Measurements from ENCODE around the gene TCF19. TPM values are rescaled to one million over a fixed set of nuclear protein-coding genes. Genes with fewer than 3 reads are reported as not detected.

TCF19 gene
- total and polyA plus RNA-seq, 10 of the 15 experiments (the other 5 are each of a cell fraction or from before 2014, with no cell fraction given) = 7.7 to 103 (median 53.3) TPM

- no peak; the same call in 1 of the 2 replicates for TF ChIP-seq PAX5 (IDR thresholded peaks at IDR 0.05; ENCODE audit: borderline replicate concordance, low read depth, low read length)
- peak; percentile 76 for TF ChIP-seq ATF2 (IDR thresholded peaks at IDR 0.05; ENCODE audit: low read length)
- 0 out of 2 replicates have a peak, but pooled peaks have one; percentile 29 for TF ChIP-seq ZNF687 (IDR thresholded peaks at IDR 0.05)
- TF ChIP-seq IRF3 (IDR thresholded peaks at IDR 0.05) = no peak
- peak; percentile 21; the same call in 1 of the 2 replicates for TF ChIP-seq FOXM1 (IDR thresholded peaks at IDR 0.05; ENCODE audit: low read depth, low read length)
- 0 out of 2 replicates have a peak, but pooled peaks have one; percentile 48 for TF ChIP-seq SIN3A (IDR thresholded peaks at IDR 0.05; ENCODE audit: low read depth, low read length)
- no peak for TF ChIP-seq RELA (IDR thresholded peaks at IDR 0.05; ENCODE audit: borderline replicate concordance, partially characterized antibody)
- TF ChIP-seq MEF2B (IDR thresholded peaks at IDR 0.05; ENCODE audit: partially characterized antibody, poor library complexity, severe bottlenecking) = peak; percentile 69
- peak; percentile 43; the same call in 1 of the 2 replicates for TF ChIP-seq CREB1 (IDR thresholded peaks at IDR 0.05; ENCODE audit: low read depth)
These were observed 45.1 kb downstream of the TCF19 start (continued) for GRCh38 chr6:31203345-31203979.

Measured in GM12878 (cell line).